GM10266 (cell line): ENCODE data around the gene EBLN1.

ENCODE experiments used
- DNase-seq: peaks from one replicate; pipeline ENCODE4 v3.0.0; 2012; ENCODE audit errors: extremely low spot score
- CTCF ChIP-seq: IDR thresholded peaks from 2 replicates; pipeline ENCODE4 v1.5.1; 2012; ENCODE audit warnings: mild to moderate bottlenecking, low read depth; ENCODE audit not compliant: control insufficient read depth, insufficient read depth; ENCODE audit errors: missing control alignments

The EBLN1 gene

GRCh38 chr10:22159180-22159579, 58.6 kb downstream of the EBLN1 start:
- TF ChIP-seq CTCF: no peak
- DNase-seq: no peak
